Panc1 (cell line): ENCODE data around the gene P4HA3.

Experiments used
- POLR2AphosphoS5 ChIP-seq: IDR thresholded peaks from 2 replicates; pipeline ENCODE4 v1.6.1; 2012; ENCODE audit warnings: mild to moderate bottlenecking, low read depth, low read length, moderate library complexity
- REST ChIP-seq, 2 experiments: IDR thresholded peaks; 2 replicates each; pipeline ENCODE4 v1.6.1; 2011 to 2012; ENCODE audit warnings: low read depth in 2 of 2, control low read depth in 1 of 2, low read length in 1 of 2, mild to moderate bottlenecking in 1 of 2, moderate library complexity in 1 of 2; ENCODE audit not compliant: insufficient read depth in 1 of 2
- SIN3A ChIP-seq: IDR thresholded peaks from 2 replicates; pipeline ENCODE4 v1.6.1; 2012; ENCODE audit warnings: low read depth, mild to moderate bottlenecking, low read length, moderate library complexity, borderline replicate concordance; ENCODE audit not compliant: insufficient read depth
- TF ChIP-seq, protein P1 (sequence below): fragments of 450-650 bp; IDR thresholded peaks from 2 replicates; pipeline ENCODE4 v1.5.1; 2017; ENCODE audit warnings: mild to moderate bottlenecking

GRCh38 chr11:74339619-74340018 is 28.2 kb upstream of the P4HA3 start:
- TF ChIP-seq, protein P1, sequence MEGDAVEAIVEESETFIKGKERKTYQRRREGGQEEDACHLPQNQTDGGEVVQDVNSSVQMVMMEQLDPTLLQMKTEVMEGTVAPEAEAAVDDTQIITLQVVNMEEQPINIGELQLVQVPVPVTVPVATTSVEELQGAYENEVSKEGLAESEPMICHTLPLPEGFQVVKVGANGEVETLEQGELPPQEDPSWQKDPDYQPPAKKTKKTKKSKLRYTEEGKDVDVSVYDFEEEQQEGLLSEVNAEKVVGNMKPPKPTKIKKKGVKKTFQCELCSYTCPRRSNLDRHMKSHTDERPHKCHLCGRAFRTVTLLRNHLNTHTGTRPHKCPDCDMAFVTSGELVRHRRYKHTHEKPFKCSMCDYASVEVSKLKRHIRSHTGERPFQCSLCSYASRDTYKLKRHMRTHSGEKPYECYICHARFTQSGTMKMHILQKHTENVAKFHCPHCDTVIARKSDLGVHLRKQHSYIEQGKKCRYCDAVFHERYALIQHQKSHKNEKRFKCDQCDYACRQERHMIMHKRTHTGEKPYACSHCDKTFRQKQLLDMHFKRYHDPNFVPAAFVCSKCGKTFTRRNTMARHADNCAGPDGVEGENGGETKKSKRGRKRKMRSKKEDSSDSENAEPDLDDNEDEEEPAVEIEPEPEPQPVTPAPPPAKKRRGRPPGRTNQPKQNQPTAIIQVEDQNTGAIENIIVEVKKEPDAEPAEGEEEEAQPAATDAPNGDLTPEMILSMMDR: no peak
- TF ChIP-seq POLR2AphosphoS5 (no peak), REST (IDR thresholded peaks at IDR 0.05; ENCODE audit: insufficient read depth in 1 of 2, low read depth in 2 of 2, low read length in 1 of 2) (no peak), SIN3A (no peak)
